Measurements from ENCODE around the gene SEBOX.

DNA sequence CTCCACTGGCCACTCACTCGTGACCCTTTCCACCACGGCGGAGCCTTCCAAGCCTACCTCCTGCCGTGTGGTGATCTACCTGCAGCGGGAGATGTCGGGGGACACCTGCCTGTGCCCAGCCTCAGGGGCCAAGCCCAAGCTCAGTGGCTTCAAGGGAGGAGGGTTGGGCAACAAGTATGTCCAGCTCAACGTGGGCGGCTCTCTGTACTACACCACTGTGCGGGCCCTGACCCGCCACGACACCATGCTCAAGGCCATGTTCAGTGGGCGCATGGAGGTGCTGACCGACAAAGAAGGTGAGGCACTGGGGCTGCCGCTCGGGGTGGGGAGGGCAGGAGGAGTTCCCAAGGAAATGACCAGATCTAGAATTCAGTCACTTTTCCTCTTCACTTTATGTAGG lies 25.6 kb downstream of the SEBOX start:
- TF ChIP-seq, protein P1, sequence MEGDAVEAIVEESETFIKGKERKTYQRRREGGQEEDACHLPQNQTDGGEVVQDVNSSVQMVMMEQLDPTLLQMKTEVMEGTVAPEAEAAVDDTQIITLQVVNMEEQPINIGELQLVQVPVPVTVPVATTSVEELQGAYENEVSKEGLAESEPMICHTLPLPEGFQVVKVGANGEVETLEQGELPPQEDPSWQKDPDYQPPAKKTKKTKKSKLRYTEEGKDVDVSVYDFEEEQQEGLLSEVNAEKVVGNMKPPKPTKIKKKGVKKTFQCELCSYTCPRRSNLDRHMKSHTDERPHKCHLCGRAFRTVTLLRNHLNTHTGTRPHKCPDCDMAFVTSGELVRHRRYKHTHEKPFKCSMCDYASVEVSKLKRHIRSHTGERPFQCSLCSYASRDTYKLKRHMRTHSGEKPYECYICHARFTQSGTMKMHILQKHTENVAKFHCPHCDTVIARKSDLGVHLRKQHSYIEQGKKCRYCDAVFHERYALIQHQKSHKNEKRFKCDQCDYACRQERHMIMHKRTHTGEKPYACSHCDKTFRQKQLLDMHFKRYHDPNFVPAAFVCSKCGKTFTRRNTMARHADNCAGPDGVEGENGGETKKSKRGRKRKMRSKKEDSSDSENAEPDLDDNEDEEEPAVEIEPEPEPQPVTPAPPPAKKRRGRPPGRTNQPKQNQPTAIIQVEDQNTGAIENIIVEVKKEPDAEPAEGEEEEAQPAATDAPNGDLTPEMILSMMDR (IDR thresholded peaks at IDR 0.05), result no peak
- TF ChIP-seq EZH2 (IDR thresholded peaks at IDR 0.05; ENCODE audit: borderline replicate concordance, insufficient read depth, low read depth, low read length, poor library complexity, severe bottlenecking), result no peak

All from B cell (primary cell).